ACC112 (cell line): ENCODE measurements around the gene FAM76B.
"Not testable (repeated sequence)": the region's sequence is repeated elsewhere in the genome, so short reads cannot be mapped to it uniquely, and the experiment has no call there.

ENCODE experiments used
- H2AFZ ChIP-seq: fragments of 200-600 bp; sonication (generic); one replicate; pipeline ENCODE4 v1.6.0; 2017; ENCODE audit warnings: antibody characterized with exemption, low read length; ENCODE audit not compliant: unreplicated experiment
- H3K27ac ChIP-seq: fragments of 200-600 bp; sonication (generic); 2 replicates; pipeline ENCODE4 v1.5.1; 2014; ENCODE audit warnings: low read depth, mild to moderate bottlenecking, antibody characterized with exemption, low read length, moderate library complexity
- H3K27me3 ChIP-seq: fragments of 200-600 bp; sonication (generic); 2 replicates; pipeline ENCODE4 v1.6.1; 2014; ENCODE audit warnings: mild to moderate bottlenecking, antibody characterized with exemption, low read length, moderate library complexity, mixed read lengths; ENCODE audit not compliant: insufficient read depth
- H3K36me3 ChIP-seq: fragments of 200-600 bp; sonication (generic); 2 replicates; pipeline ENCODE4 v1.6.1; 2016; ENCODE audit warnings: mild to moderate bottlenecking, antibody characterized with exemption, low read length, moderate library complexity, mixed read lengths; ENCODE audit not compliant: insufficient read depth
- H3K4me1 ChIP-seq: fragments of 200-600 bp; sonication (generic); one replicate; pipeline ENCODE4 v1.6.1; 2016; ENCODE audit warnings: low read length, mixed read lengths; ENCODE audit not compliant: insufficient read depth, unreplicated experiment, control insufficient read depth
- H3K4me3 ChIP-seq: fragments of 200-600 bp; sonication (generic); 2 replicates; pipeline ENCODE4 v1.5.1; 2014; ENCODE audit warnings: mild to moderate bottlenecking, low read depth, low read length
- H3K79me2 ChIP-seq: fragments of 200-600 bp; sonication (generic); one replicate; pipeline ENCODE4 v1.6.0; 2016; ENCODE audit warnings: low read length; ENCODE audit not compliant: control insufficient read depth, unreplicated experiment, insufficient read depth

FAM76B gene

DNA sequence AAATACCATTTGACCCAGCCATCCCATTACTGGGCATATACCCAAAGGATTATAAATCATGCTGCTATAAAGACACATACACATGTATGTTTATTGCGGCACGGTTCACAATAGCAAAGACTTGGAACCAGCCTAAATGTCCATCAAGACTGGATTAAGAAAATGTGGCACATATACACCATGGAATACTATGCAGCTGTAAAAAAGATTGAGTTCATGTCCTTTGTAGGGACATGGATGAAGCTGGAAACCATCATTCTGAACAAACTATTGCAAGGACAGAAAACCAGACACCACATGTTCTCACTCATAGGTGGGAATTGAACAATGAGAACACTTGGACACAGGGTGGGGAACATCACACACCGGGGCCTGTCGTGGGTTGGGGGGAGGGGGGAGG lies 21.5 kb upstream of the FAM76B start:
- not testable (repeated sequence) for H2AFZ ChIP-seq, H3K4me3 ChIP-seq, H3K27me3 ChIP-seq, H3K27ac ChIP-seq, H3K36me3 ChIP-seq, H3K4me1 ChIP-seq, H3K79me2 ChIP-seq

GRCh38 chr11:95806464-95806863 lies 16.9 kb upstream of the FAM76B start:
- H3K4me3 ChIP-seq, H3K79me2 ChIP-seq, H3K4me1 ChIP-seq, H3K27ac ChIP-seq, H2AFZ ChIP-seq, H3K27me3 ChIP-seq: not testable (repeated sequence)
- peaks cover 18% of the 10 kb centered on the region for H3K36me3 ChIP-seq

DNA sequence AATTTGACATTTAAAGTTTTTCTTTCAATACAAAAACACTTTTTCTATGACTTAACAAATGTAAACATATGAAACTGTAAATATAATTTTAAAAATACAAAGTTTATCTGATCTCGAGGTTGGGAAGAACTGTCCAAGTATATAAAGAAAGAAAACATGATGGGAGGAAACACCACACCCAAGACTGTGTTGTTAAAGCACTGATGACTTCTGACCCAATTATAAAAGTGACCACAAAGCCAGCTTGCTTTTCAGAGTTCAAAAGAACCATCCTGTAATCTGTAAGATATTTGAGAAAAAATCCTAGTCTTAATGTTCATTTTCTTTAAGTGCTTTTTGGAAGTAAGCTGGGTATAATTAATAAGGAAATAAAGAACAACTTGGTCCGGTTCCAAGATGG lies 16.3 kb upstream of the FAM76B start:
- H3K36me3 ChIP-seq: peaks cover 21% of the 10 kb centered on the region

DNA sequence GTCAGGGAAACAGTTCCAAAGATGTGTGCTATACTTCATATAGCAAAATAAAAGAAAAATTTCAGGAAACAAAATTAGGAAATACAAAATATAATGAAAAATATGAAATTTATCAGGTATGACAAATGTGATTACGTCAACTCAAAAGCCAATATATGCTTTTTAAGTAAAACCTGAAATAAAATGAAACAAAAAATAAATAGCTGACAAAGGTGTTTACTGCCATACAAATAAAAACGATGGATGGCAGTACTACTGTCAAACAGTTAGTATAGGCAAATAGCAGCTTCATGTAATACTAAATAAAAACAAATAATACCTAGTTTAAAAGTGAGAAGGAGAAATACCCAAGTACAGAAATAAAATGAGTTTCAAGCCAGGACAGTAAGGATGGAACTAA lies 14.4 kb upstream of the FAM76B start:
- no peaks in the 10 kb centered on the region for H3K79me2 ChIP-seq
- peaks cover 24% of the 10 kb centered on the region for H3K36me3 ChIP-seq
- no peak overlapping the region for H3K27ac ChIP-seq
- no peak overlapping the region for H2AFZ ChIP-seq
- no peak overlapping the region for H3K4me3 ChIP-seq
- no peaks in the 10 kb centered on the region for H3K27me3 ChIP-seq
- no peaks in the 10 kb centered on the region for H3K4me1 ChIP-seq

More for the DNA sequence above, 16.3 kb upstream of the FAM76B start:
- H3K27me3 ChIP-seq: no peaks in the 10 kb centered on the region
- H2AFZ ChIP-seq: no peak overlapping the region
- H3K27ac ChIP-seq: no peak overlapping the region
- no peaks in the 10 kb centered on the region for H3K4me1 ChIP-seq
- no peaks in the 10 kb centered on the region for H3K79me2 ChIP-seq
- H3K4me3 ChIP-seq: no peak overlapping the region

GRCh38 chr11:95802806-95803205 lies 13.2 kb upstream of the FAM76B start:
- no peaks in the 10 kb centered on the region for H3K79me2 ChIP-seq
- no peaks in the 10 kb centered on the region for H3K4me1 ChIP-seq
- H3K36me3 ChIP-seq: peaks cover 24% of the 10 kb centered on the region
- no peaks in the 10 kb centered on the region for H3K27me3 ChIP-seq
- no peak overlapping the region for H3K4me3 ChIP-seq
- no peak overlapping the region for H2AFZ ChIP-seq
- H3K27ac ChIP-seq: no peak overlapping the region

DNA sequence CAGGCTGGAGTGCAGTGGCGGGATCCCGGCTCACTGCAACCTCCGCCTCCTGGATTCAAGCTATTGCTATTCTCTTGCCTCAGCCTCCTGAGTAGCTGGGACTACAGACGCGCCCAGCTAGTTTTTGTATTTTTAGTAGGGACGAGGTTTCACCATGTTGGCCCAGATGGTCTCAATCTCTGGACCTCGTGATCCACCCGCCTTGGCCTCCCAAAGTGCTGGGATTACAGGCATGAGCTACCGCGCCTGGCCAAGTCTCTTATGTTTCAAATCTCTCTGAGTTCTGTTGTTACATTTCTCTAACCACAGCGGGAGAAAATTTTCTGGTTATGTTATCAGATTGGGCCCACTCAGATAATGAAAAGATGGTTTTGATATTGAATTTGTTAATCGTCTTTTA lies 10.9 kb upstream of the FAM76B start:
- Histone ChIP-seq H2AFZ (no peak overlapping the region), H3K27me3 (no peaks in the 10 kb centered on the region), H3K36me3 (peaks cover 13% of the 10 kb centered on the region), H3K27ac (no peak overlapping the region), H3K4me1 (no peaks in the 10 kb centered on the region), H3K79me2 (peaks cover 12% of the 10 kb centered on the region), H3K4me3 (no peak overlapping the region)

GRCh38 chr11:95799546-95799945 lies 10.0 kb upstream of the FAM76B start:
- H3K27ac ChIP-seq: no peak overlapping the region
- H3K4me3 ChIP-seq: no peak overlapping the region
- H3K4me1 ChIP-seq: no peaks in the 10 kb centered on the region
- H3K27me3 ChIP-seq: no peaks in the 10 kb centered on the region
- peaks cover 9% of the 10 kb centered on the region for H3K36me3 ChIP-seq
- peaks cover 19% of the 10 kb centered on the region for H3K79me2 ChIP-seq
- H2AFZ ChIP-seq: no peak overlapping the region

GRCh38 chr11:95796501-95796900 lies 6.9 kb upstream of the FAM76B start:
- H3K4me3 ChIP-seq: no peak overlapping the region
- peaks cover 17% of the 10 kb centered on the region for H3K4me1 ChIP-seq
- no peak overlapping the region for H3K27ac ChIP-seq
- H2AFZ ChIP-seq: no peak overlapping the region
- peaks cover 48% of the 10 kb centered on the region for H3K79me2 ChIP-seq
- H3K36me3 ChIP-seq: peaks cover 6% of the 10 kb centered on the region; the same call in 1 of the 2 replicates
- no peaks in the 10 kb centered on the region for H3K27me3 ChIP-seq

DNA sequence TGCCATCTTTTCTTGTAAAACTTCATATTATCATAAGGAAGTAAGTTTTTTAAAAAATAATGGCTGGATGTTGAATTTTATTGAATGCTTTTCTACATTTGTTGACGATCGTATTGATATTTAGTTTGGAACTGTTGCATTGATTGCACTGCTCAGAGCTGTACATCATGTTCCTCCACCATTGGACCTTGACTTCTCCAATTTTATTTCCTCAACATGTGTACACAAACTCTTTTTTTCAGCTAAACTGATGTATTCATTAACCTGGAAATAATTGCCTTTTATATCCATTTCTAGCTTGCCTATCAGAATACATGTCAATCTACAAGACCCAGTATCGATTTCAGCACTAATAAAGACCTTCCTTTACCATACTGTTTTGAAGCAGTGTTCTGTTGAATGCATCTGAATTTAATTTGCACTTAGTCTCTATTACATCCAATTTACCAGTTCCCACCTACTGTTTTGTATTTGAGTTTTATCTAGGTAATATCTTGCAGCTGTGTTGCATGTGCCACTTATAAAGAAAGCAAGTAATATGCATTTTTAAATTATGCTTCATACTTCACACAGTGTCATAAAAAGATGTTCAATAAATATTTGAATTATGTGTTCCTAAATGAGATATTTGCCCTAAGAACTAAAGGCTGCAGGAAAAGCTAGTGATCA lies 6.2 kb upstream of the FAM76B start:
- Histone ChIP-seq H3K4me1 (peaks cover 18% of the 10 kb centered on the region), H3K27me3 (no peaks in the 10 kb centered on the region), H3K36me3 (peaks cover 2% of the 10 kb centered on the region; the same call in 1 of the 2 replicates), H3K79me2 (peaks cover 54% of the 10 kb centered on the region), H3K27ac (no peak overlapping the region), H3K4me3 (no peak overlapping the region), H2AFZ (no peak overlapping the region)

DNA sequence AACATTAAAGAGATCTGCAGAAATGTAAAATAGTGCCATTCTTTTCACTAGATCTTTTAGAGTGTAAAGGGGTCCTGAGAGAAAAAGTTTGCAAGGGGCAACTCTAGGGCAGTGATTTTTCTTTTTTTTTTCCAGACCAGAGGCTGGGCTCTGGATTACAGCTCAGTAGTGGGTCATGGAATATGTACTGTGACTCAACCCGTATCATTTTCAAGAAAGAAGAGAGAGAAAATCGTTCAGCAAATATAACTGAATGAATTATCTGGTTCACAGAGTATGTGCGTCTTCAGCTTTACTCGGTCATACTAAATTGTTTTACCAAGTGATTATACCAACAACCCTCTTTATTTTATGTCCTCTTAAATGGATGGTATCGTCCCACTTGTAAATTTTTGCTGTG lies 4.5 kb upstream of the FAM76B start:
- H3K4me3 ChIP-seq: no peak overlapping the region
- no peak overlapping the region for H3K27ac ChIP-seq
- H3K36me3 ChIP-seq: no peaks in the 10 kb centered on the region
- H3K4me1 ChIP-seq: peaks cover 18% of the 10 kb centered on the region
- H3K27me3 ChIP-seq: no peaks in the 10 kb centered on the region
- H2AFZ ChIP-seq: no peak overlapping the region
- peaks cover 55% of the 10 kb centered on the region for H3K79me2 ChIP-seq

DNA sequence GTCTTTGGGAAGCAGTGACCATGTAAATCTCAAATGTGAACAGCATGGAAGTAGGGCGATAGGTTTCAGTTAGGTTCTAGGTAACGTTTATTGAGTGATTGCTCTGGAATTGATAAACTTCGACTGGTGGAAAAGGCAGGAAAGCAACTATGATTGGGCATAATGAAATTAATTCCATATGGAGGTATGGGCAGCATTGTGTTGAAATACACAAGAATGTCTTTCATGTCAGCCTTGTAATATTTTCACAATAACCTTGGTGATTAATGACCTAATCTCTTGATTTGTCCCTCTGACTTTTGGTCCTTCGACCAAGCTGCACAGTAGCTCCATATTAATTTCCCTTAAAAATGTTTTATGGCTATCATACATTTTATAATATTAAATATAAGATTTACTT lies 3.5 kb upstream of the FAM76B start:
- H2AFZ ChIP-seq: no peak overlapping the region
- no peak overlapping the region for H3K4me3 ChIP-seq
- H3K4me1 ChIP-seq: peaks cover 23% of the 10 kb centered on the region
- no peak overlapping the region for H3K27ac ChIP-seq
- no peaks in the 10 kb centered on the region for H3K27me3 ChIP-seq
- peaks cover 65% of the 10 kb centered on the region for H3K79me2 ChIP-seq
- no peaks in the 10 kb centered on the region for H3K36me3 ChIP-seq
